SK-N-SH (cell line): ENCODE measurements around the gene CACNA2D3. TPM values are rescaled to one million over a fixed set of nuclear protein-coding genes. Genes with fewer than 3 reads are reported as not detected.

Source experiments
- CTCF ChIA-PET: fragments of 300-600, 350-600 bp; formaldehyde crosslinking; extraction: SDS; loops from one replicate; lab custom pipeline; 2021; lab: Yijun Ruan, JAX
- POLR2A ChIA-PET: fragments of 350-600 bp; sonication (Branson Sonifier 250); formaldehyde crosslinking; extraction: SDS; loops from one replicate; lab custom pipeline; 2020; ENCODE audit warnings: antibody characterized with exemption, inconsistent platforms; lab: Yijun Ruan, JAX
- DNase-seq: peaks from one replicate; pipeline ENCODE4 v3.0.0; 2012
- H2AFZ ChIP-seq: fragments of 200-600 bp; sonication (generic); 2 replicates; pipeline ENCODE4 v1.8.1; 2016; ENCODE audit warnings: antibody characterized with exemption, mild to moderate bottlenecking, low read depth
- H3F3A ChIP-seq: fragments of 200-600 bp; sonication (generic); replicated peaks from 2 replicates; pipeline ENCODE3; 2016; ENCODE audit warnings: antibody characterized with exemption, mild to moderate bottlenecking; ENCODE audit not compliant: insufficient read depth
- H3K27ac ChIP-seq, 2 experiments: fragments of 200-500 bp in 1 of 2; fragments of 200-600 bp in 1 of 2; sonication (Bioruptor generic) in 1 of 2; sonication (generic), shearing (Covaris generic) in 1 of 2; 2 replicates each; pipeline versions ENCODE4 v1.5.1 to v1.6.1; 2014 to 2016; ENCODE audit warnings: low read depth in 2 of 2, inconsistent platforms in 1 of 2, low read length in 1 of 2, mild to moderate bottlenecking in 1 of 2, mixed read lengths in 1 of 2
- H3K27me3 ChIP-seq: fragments of 200-600 bp; sonication (generic), shearing (Covaris generic); 2 replicates; pipeline ENCODE4 v1.6.1; 2016; ENCODE audit warnings: mixed run types; ENCODE audit not compliant: insufficient read depth
- H3K36me3 ChIP-seq, 2 experiments: fragments of 200-500 bp in 1 of 2; fragments of 200-600 bp in 1 of 2; sonication (Bioruptor generic) in 1 of 2; sonication (generic) in 1 of 2; replicated peaks in 1 of 2; 2 replicates each; pipeline versions ENCODE3 to v1.5.1; 2014 to 2016; ENCODE audit warnings: low read length in 1 of 2, mild to moderate bottlenecking in 1 of 2; ENCODE audit not compliant: insufficient read depth in 2 of 2, control insufficient read depth in 1 of 2
- H3K4me1 ChIP-seq, 2 experiments: fragments of 200-500 bp in 1 of 2; fragments of 200-600 bp in 1 of 2; sonication (Bioruptor generic) in 1 of 2; sonication (generic), shearing (Covaris generic) in 1 of 2; 2 replicates each; pipeline versions ENCODE4 v1.5.1 to v1.6.1; 2014 to 2016; ENCODE audit warnings: low read depth in 1 of 2, low read length in 1 of 2, mixed run types in 1 of 2; ENCODE audit not compliant: insufficient read depth in 2 of 2, control insufficient read depth in 1 of 2
- H3K4me2 ChIP-seq: fragments of 200-600 bp; sonication (generic), shearing (Covaris generic); 2 replicates; pipeline ENCODE4 v1.6.1; 2017; ENCODE audit warnings: mixed run types
- H3K4me3 ChIP-seq, 2 experiments: fragments of 200-500 bp in 1 of 2; fragments of 200-600 bp in 1 of 2; sonication (Bioruptor generic) in 1 of 2; sonication (generic), shearing (Covaris generic) in 1 of 2; 2 replicates each; pipeline versions ENCODE4 v1.5.1 to v1.8.1; 2014 to 2016; ENCODE audit warnings: low read depth in 2 of 2, inconsistent platforms in 1 of 2, low read length in 1 of 2, mild to moderate bottlenecking in 1 of 2, mixed read lengths in 1 of 2, moderate library complexity in 1 of 2
- H3K79me2 ChIP-seq: fragments of 200-600 bp; sonication (generic); 2 replicates; pipeline ENCODE4 v1.8.1; 2017; ENCODE audit warnings: mild to moderate bottlenecking; ENCODE audit not compliant: insufficient read depth
- H3K9ac ChIP-seq: fragments of 200-600 bp; sonication (generic); 2 replicates; pipeline ENCODE4 v1.6.1; 2017; ENCODE audit warnings: mixed run types
- H3K9me2 ChIP-seq: fragments of 200-600 bp; sonication (generic); 2 replicates; pipeline ENCODE4 v1.6.1; 2017; ENCODE audit warnings: mixed run types
- H3K9me3 ChIP-seq: fragments of 200-600 bp; sonication (generic); 2 replicates; pipeline ENCODE4 v1.6.1; 2017; ENCODE audit warnings: mixed run types, mild to moderate bottlenecking, moderate library complexity
- H4K20me1 ChIP-seq: fragments of 200-600 bp; sonication (generic); 2 replicates; pipeline ENCODE4 v1.6.1; 2017; ENCODE audit warnings: mild to moderate bottlenecking, mixed run types; ENCODE audit not compliant: insufficient read depth
- EP300 ChIP-seq, 2 experiments: IDR thresholded peaks; 2 replicates each; pipeline versions ENCODE4 v1.4.0 to v1.6.1; 2012; ENCODE audit warnings: borderline replicate concordance in 1 of 2, low read depth in 1 of 2, low read length in 1 of 2
- FOSL2 ChIP-seq: IDR thresholded peaks from 2 replicates; pipeline ENCODE4 v1.4.0; 2012; ENCODE audit warnings: low read depth, mild to moderate bottlenecking, moderate library complexity, borderline replicate concordance
- FOXJ3 ChIP-seq: sonication (generic); formaldehyde crosslinking; IDR thresholded peaks from 2 replicates; pipeline ENCODE4 v1.5.1; 2020; ENCODE audit warnings: mild to moderate bottlenecking, missing genetic modification reagents
- GATA2 ChIP-seq: sonication (generic); formaldehyde crosslinking; IDR thresholded peaks from 2 replicates; pipeline ENCODE4 v1.5.0; 2020; ENCODE audit warnings: mild to moderate bottlenecking, missing genetic modification reagents
- POLR2AphosphoS5 ChIP-seq: IDR thresholded peaks from 2 replicates; pipeline ENCODE4 v1.6.1; 2012; ENCODE audit warnings: low read depth, low read length
- RCOR1 ChIP-seq: fragments of 150-350 bp; IDR thresholded peaks from 2 replicates; pipeline ENCODE4 v1.6.1; 2017; ENCODE audit warnings: antibody characterized with exemption, low read length
- REST ChIP-seq: IDR thresholded peaks from 2 replicates; pipeline ENCODE4 v1.6.1; 2012; ENCODE audit warnings: mild to moderate bottlenecking, low read depth, low read length, moderate library complexity
- RFX5 ChIP-seq: IDR thresholded peaks from 2 replicates; pipeline ENCODE4 v1.6.1; 2012; ENCODE audit warnings: mild to moderate bottlenecking, improper control_type of control experiment, low read length
- SIN3A ChIP-seq: IDR thresholded peaks from 2 replicates; pipeline ENCODE4 v1.6.1; 2012; ENCODE audit warnings: low read depth, mild to moderate bottlenecking, low read length, moderate library complexity, borderline replicate concordance
- SMC3 ChIP-seq: IDR thresholded peaks from 2 replicates; pipeline ENCODE4 v1.6.1; 2012; ENCODE audit warnings: low read depth, low read length, improper control_type of control experiment
- USF1 ChIP-seq: IDR thresholded peaks from 2 replicates; pipeline ENCODE4 v1.4.0; 2012; ENCODE audit warnings: low read depth, borderline replicate concordance
- ZBTB33 ChIP-seq: IDR thresholded peaks from 2 replicates; pipeline ENCODE4 v1.4.0; 2012; ENCODE audit warnings: low read depth, borderline replicate concordance
- WGBS: methylation state at CpG from one replicate; pipeline ENCODE4 v1.1.6; 2017; ENCODE audit warnings: low lambda C conversion rate; 5-methylcytosine and 5-hydroxymethylcytosine counted together
- polyA plus RNA-seq, 3 experiments: library from polyadenylated mRNA; depleted of rRNA; stranded (reverse); fragments of >200 nt; gene quantifications; 2 replicates each; pipeline ENCODE4 v1.2.3, GENCODE V29; 2012

The CACNA2D3 gene
- polyA plus RNA-seq, 1 of the 3 experiments (the other 2 are of a cell fraction), result 0.15 TPM

- no peak overlapping the region for H3K9ac ChIP-seq
- no peaks in the 10 kb centered on the region for H3K9me2 ChIP-seq
- H3K27ac ChIP-seq, result no peak overlapping the region
- POLR2A ChIA-PET, result no interaction called here
- H3K27me3 ChIP-seq, result no peaks in the 10 kb centered on the region
- H3K4me2 ChIP-seq, result no peak overlapping the region
- WGBS, result 11% methylated on average over 2 of the region's 2 CpGs
- H3K9me3 ChIP-seq, result no peaks in the 10 kb centered on the region
- no peaks in the 10 kb centered on the region for H3K4me1 ChIP-seq
- no peaks in the 10 kb centered on the region for H3F3A ChIP-seq
- H3K4me3 ChIP-seq, result no peak overlapping the region
- DNase-seq, result no peak
- CTCF ChIA-PET, result interaction anchor here (1.0 to 6.0 kb wide), 2 partner anchors 12 to 219 kb away, joined by 4 to 52 read pairs; no protein-coding TSS in a partner anchor
- H2AFZ ChIP-seq, result no peak overlapping the region
- no peaks in the 10 kb centered on the region for H4K20me1 ChIP-seq
- no peaks in the 10 kb centered on the region for H3K79me2 ChIP-seq
- H3K36me3 ChIP-seq, result no peaks in the 10 kb centered on the region
- TF ChIP-seq POLR2AphosphoS5 (no peak), SMC3 (no peak), RFX5 (no peak), SIN3A (no peak), EP300 (IDR thresholded peaks at IDR 0.05; ENCODE audit: borderline replicate concordance in 1 of 2, low read depth in 1 of 2, low read length in 1 of 2) (no peak), ZBTB33 (no peak), FOXJ3 (no peak), FOSL2 (no peak), REST (no peak), RCOR1 (no peak), GATA2 (CRISPR knock-in tag) (no peak), USF1 (no peak)
These were observed 35.5 kb downstream of the CACNA2D3 start for GRCh38 chr3:54157860-54158259.
